Measurements from ENCODE around the gene COPS8. TPM values are rescaled to one million over a fixed set of nuclear protein-coding genes. Genes with fewer than 3 reads are reported as not detected.
A peak's percentile ranks its signal among the peaks of the same experiment; 100 is the strongest.

COPS8 gene
- total RNA-seq: 10 to 100 TPM; 51.5 to 54.2 TPM

GRCh38 chr2:237085248-237086221 is at the start of gene COPS8:
Gene COPS8, plus strand, starts transcription at chr2:237085889. Its CDS starts 76 bp downstream, at chr2:237085965.
- ChIA-PET POLR2A (interaction anchor here (0.5 to 1.3 kb wide), 9 partner anchors 10 to 655 kb away, joined by 3 to 4 read pairs (median 3); no protein-coding TSS in a partner anchor), CTCF (interaction anchor here (0.8 to 2.9 kb wide), 15 partner anchors 11 to 776 kb away, joined by 3 to 14 read pairs (median 4); no protein-coding TSS in a partner anchor)
- peak; percentile 99 for ATAC-seq
- H3K9me3 Mint-ChIP-seq: no peaks in the 10 kb centered on the region
- intact Hi-C loops (cut with micrococcal nuclease): no loop called here
- peak within 1 kb of the TSS; percentile 96 for H3K27ac Mint-ChIP-seq
- peak within 1 kb of the TSS; percentile 96 for H3K4me3 Mint-ChIP-seq
- peaks cover 20% of the 10 kb centered on the region for H3K4me1 Mint-ChIP-seq (ENCODE audit: low read depth)
- DNase-seq: peak; percentile 94
- peaks cover 2% of the 10 kb centered on the region for H3K36me3 Mint-ChIP-seq (ENCODE audit: low read depth)
- H3K27me3 Mint-ChIP-seq: no peaks in the 10 kb centered on the region
- no peak for TF ChIP-seq CTCF (IDR thresholded peaks at IDR 0.05)

- Mint-ChIP-seq H3K4me1 (ENCODE audit: low read depth) (no peaks in the 10 kb centered on the region), H3K9me3 (no peaks in the 10 kb centered on the region), H3K4me3 (no peak overlapping the region), H3K27me3 (peaks cover 2% of the 10 kb centered on the region), H3K27ac (no peak overlapping the region), H3K36me3 (ENCODE audit: low read depth) (no peaks in the 10 kb centered on the region)
- TF ChIP-seq CTCF (IDR thresholded peaks at IDR 0.05): no peak
- DNase-seq (no peak), ATAC-seq (no peak)
- POLR2A ChIA-PET: no interaction called here
- CTCF ChIA-PET: no interaction called here
- intact Hi-C loops (cut with micrococcal nuclease): no loop called here
Measured at GRCh38 chr2:237039301-237040031, 46.2 kb upstream of the COPS8 start.

- Mint-ChIP-seq H3K4me3 (no peak overlapping the region), H3K4me1 (ENCODE audit: low read depth) (no peaks in the 10 kb centered on the region), H3K36me3 (ENCODE audit: low read depth) (no peaks in the 10 kb centered on the region), H3K27me3 (peaks cover 2% of the 10 kb centered on the region), H3K27ac (no peak overlapping the region), H3K9me3 (no peaks in the 10 kb centered on the region)
- intact Hi-C loops (cut with micrococcal nuclease): no loop called here
- ChIA-PET CTCF (interaction anchor here (0.6 kb wide), 1 partner anchor 1687 kb away, joined by 3 read pairs; no protein-coding TSS in a partner anchor), POLR2A (no interaction called here)
- DNase-seq (no peak), ATAC-seq (no peak)
- TF ChIP-seq CTCF (IDR thresholded peaks at IDR 0.05): no peak
Measured at GRCh38 chr2:237041231-237041630, 44.5 kb upstream of the COPS8 start.

- intact Hi-C loops (cut with micrococcal nuclease): no loop called here
- ATAC-seq: no peak
- H3K27ac Mint-ChIP-seq: no peak overlapping the region
- H3K27me3 Mint-ChIP-seq: peaks cover 2% of the 10 kb centered on the region
- H3K9me3 Mint-ChIP-seq: no peaks in the 10 kb centered on the region
- H3K36me3 Mint-ChIP-seq (ENCODE audit: low read depth): no peaks in the 10 kb centered on the region
- DNase-seq: no peak
- no peak for TF ChIP-seq CTCF (IDR thresholded peaks at IDR 0.05)
- no peak overlapping the region for H3K4me3 Mint-ChIP-seq
- ChIA-PET POLR2A (interaction anchor here (1.3 kb wide), 1 partner anchor 13 kb away, joined by 3 read pairs; no protein-coding TSS in a partner anchor), CTCF (interaction anchor here (0.6 kb wide), 1 partner anchor 1686 kb away, joined by 3 read pairs; no protein-coding TSS in a partner anchor)
- no peaks in the 10 kb centered on the region for H3K4me1 Mint-ChIP-seq (ENCODE audit: low read depth)
Measured at GRCh38 chr2:237042101-237042500, 43.6 kb upstream of the COPS8 start.
